Keratinocyte (primary cell): ENCODE data around the gene CNKSR3.

Source experiments
- CTCF ChIP-seq, 3 experiments: IDR thresholded peaks in 1 of 3; conservative IDR thresholded peaks in 1 of 3; optimal IDR thresholded peaks in 1 of 3; 2 replicates in 2 of 3; 3 replicates in 1 of 3; pipeline versions ENCODE3 to v1.5.1; 2011; ENCODE audit warnings: low read length in 3 of 3, mild to moderate bottlenecking in 3 of 3, moderate library complexity in 2 of 3, control low read depth in 1 of 3, inconsistent platforms in 1 of 3; ENCODE audit not compliant: insufficient read depth in 2 of 3; ENCODE audit errors: extremely low read depth in 1 of 3
- EZH2 ChIP-seq: IDR thresholded peaks from one replicate; pipeline ENCODE4 v1.6.1; 2012; ENCODE audit warnings: inconsistent platforms, mild to moderate bottlenecking, low read length, moderate library complexity

- no peak for TF ChIP-seq CTCF (optimal IDR thresholded peaks at IDR 0.05 in 1 of 3, IDR thresholded peaks at IDR 0.05 in 1 of 3, conservative IDR thresholded peaks at IDR 0.05 in 1 of 3; ENCODE audit: extremely low read depth in 1 of 3, insufficient read depth in 2 of 3, low read length in 3 of 3)
- TF ChIP-seq EZH2: no peak
Measured at GRCh38 chr6:154459513-154459912, 51.0 kb downstream of the CNKSR3 start.
